HL-60/S4 treated with retinoic acid at 250 ng/mL for 4 days and 3 days (cell line): ENCODE measurements around the gene NLN.
"Not testable (repeated sequence)": the region's sequence is repeated elsewhere in the genome, so short reads cannot be mapped to it uniquely, and the experiment has no call there.

Experiments
- in situ Hi-C: fragments of 300-500 bp; cut with MboI; formaldehyde crosslinking; loops from 2 replicates; pipeline ENCODE4 v1.7.0; 2022; ENCODE audit warnings: low sequenced_read_pairs

The NLN gene

GRCh38 chr5:65769539-65769938 lies 47.5 kb downstream of the NLN start:
- in situ Hi-C loops = no loop called here

- in situ Hi-C loops = no loop called here
Observed at GRCh38 chr5:65771266-65771665, 49.3 kb downstream of the NLN start.

GRCh38 chr5:65772963-65773362 lies 51.0 kb downstream of the NLN start:
- in situ Hi-C loops = not testable (repeated sequence)

GRCh38 chr5:65774346-65774745 lies 52.3 kb downstream of the NLN start:
- in situ Hi-C loops = no loop called here

- in situ Hi-C loops = no loop called here
Observed at GRCh38 chr5:65775476-65775875, 53.5 kb downstream of the NLN start.

- in situ Hi-C loops = no loop called here
Observed at GRCh38 chr5:65776441-65777141, 54.6 kb downstream of the NLN start.

GRCh38 chr5:65778126-65778525 lies 56.1 kb downstream of the NLN start:
- in situ Hi-C loops = no loop called here

GRCh38 chr5:65779643-65780042 lies 57.6 kb downstream of the NLN start:
- in situ Hi-C loops = no loop called here

GRCh38 chr5:65788296-65788695 lies 66.3 kb downstream of the NLN start:
- in situ Hi-C loops = not testable (repeated sequence)

- in situ Hi-C loops = no loop called here
Observed at GRCh38 chr5:65790371-65791163, 68.6 kb downstream of the NLN start.

GRCh38 chr5:65791712-65792673 lies 70.0 kb downstream of the NLN start:
- in situ Hi-C loops = no loop called here

- in situ Hi-C loops = no loop called here
Observed at GRCh38 chr5:65796269-65796668, 74.3 kb downstream of the NLN start.

GRCh38 chr5:65796751-65797316 lies 74.8 kb downstream of the NLN start:
- in situ Hi-C loops = no loop called here

- in situ Hi-C loops = no loop called here
Observed at GRCh38 chr5:65797481-65797880, 75.5 kb downstream of the NLN start.

- in situ Hi-C loops = no loop called here
Observed at GRCh38 chr5:65799857-65800256, 77.9 kb downstream of the NLN start.

- in situ Hi-C loops = no loop called here
Observed at GRCh38 chr5:65800775-65801174, 78.8 kb downstream of the NLN start.

GRCh38 chr5:65801352-65801783 lies 79.4 kb downstream of the NLN start:
- in situ Hi-C loops = no loop called here

GRCh38 chr5:65802080-65802479 lies 80.1 kb downstream of the NLN start:
- in situ Hi-C loops = no loop called here

GRCh38 chr5:65802820-65803219 lies 80.8 kb downstream of the NLN start:
- in situ Hi-C loops = no loop called here

GRCh38 chr5:65803699-65804391 lies 81.8 kb downstream of the NLN start:
- in situ Hi-C loops = no loop called here
